Karpas-422 (cell line): ENCODE data around the gene HSF2BP. TPM values are rescaled to one million over a fixed set of nuclear protein-coding genes. Genes with fewer than 3 reads are reported as not detected.
"Not testable (repeated sequence)": the region's sequence is repeated elsewhere in the genome, so short reads cannot be mapped to it uniquely, and the experiment has no call there.

Source experiments
- DNase-seq: peaks from one replicate; pipeline ENCODE4 v3.0.0-alpha.2; 2015
- H2AFZ ChIP-seq: fragments of 200-600 bp; sonication (generic); 2 replicates; pipeline ENCODE4 v1.6.1; 2014; ENCODE audit warnings: antibody characterized with exemption, low read length, mixed read lengths
- H3K27ac ChIP-seq: fragments of 200-600 bp; sonication (generic); 2 replicates; pipeline ENCODE4 v1.5.1; 2014; ENCODE audit warnings: mild to moderate bottlenecking, low read length, moderate library complexity
- H3K27me3 ChIP-seq: fragments of 200-600 bp; sonication (generic); 2 replicates; pipeline ENCODE4 v1.6.1; 2014; ENCODE audit warnings: low read length, mixed read lengths
- H3K36me3 ChIP-seq: fragments of 200-600 bp; sonication (generic); 2 replicates; pipeline ENCODE4 v1.6.1; 2014; ENCODE audit warnings: low read length, mixed read lengths; ENCODE audit not compliant: insufficient read depth
- H3K4me1 ChIP-seq: fragments of 200-600 bp; sonication (generic); 2 replicates; pipeline ENCODE4 v1.6.1; 2014; ENCODE audit warnings: mild to moderate bottlenecking, low read length, mixed read lengths
- H3K4me2 ChIP-seq: fragments of 200-600 bp; sonication (generic); 2 replicates; pipeline ENCODE4 v1.6.1; 2014; ENCODE audit warnings: low read length, low read depth, mild to moderate bottlenecking; ENCODE audit not compliant: poor library complexity, severe bottlenecking
- H3K4me3 ChIP-seq: fragments of 200-600 bp; sonication (generic); 2 replicates; pipeline ENCODE4 v1.5.1; 2014; ENCODE audit warnings: mild to moderate bottlenecking, antibody characterized with exemption, low read length, mixed read lengths
- H3K79me2 ChIP-seq: fragments of 200-600 bp; sonication (generic); 2 replicates; pipeline ENCODE4 v1.6.1; 2014; ENCODE audit warnings: mild to moderate bottlenecking, low read length, mixed read lengths
- H3K9ac ChIP-seq: fragments of 200-600 bp; sonication (generic); 2 replicates; pipeline ENCODE4 v1.6.0; 2014; ENCODE audit warnings: low read length
- H3K9me2 ChIP-seq: fragments of 200-600 bp; sonication (generic), shearing (Covaris generic); replicated peaks from 2 replicates; pipeline ENCODE4 v1.6.0; 2014; ENCODE audit warnings: mild to moderate bottlenecking, low read length, moderate library complexity; ENCODE audit not compliant: insufficient read depth
- H3K9me3 ChIP-seq: fragments of 300-700, 200-600 bp; sonication (generic); 2 replicates; pipeline ENCODE4 v1.6.1; 2014; ENCODE audit warnings: low read length, mixed read lengths
- H4K20me1 ChIP-seq: fragments of 200-600 bp; sonication (generic); 2 replicates; pipeline ENCODE4 v1.6.1; 2014; ENCODE audit warnings: mild to moderate bottlenecking, antibody characterized with exemption, low read length, low read depth; ENCODE audit not compliant: insufficient read depth
- total RNA-seq: library from RNA; depleted of rRNA; stranded (reverse); fragments of >200 nt; shearing (Covaris generic); gene quantifications from 2 replicates; pipeline ENCODE4 v1.2.3, GENCODE V29; 2014; ENCODE audit warnings: low replicate concordance

Gene HSF2BP
- total RNA-seq, 1 experiment from 2014 or later, result 0.67 TPM

DNA sequence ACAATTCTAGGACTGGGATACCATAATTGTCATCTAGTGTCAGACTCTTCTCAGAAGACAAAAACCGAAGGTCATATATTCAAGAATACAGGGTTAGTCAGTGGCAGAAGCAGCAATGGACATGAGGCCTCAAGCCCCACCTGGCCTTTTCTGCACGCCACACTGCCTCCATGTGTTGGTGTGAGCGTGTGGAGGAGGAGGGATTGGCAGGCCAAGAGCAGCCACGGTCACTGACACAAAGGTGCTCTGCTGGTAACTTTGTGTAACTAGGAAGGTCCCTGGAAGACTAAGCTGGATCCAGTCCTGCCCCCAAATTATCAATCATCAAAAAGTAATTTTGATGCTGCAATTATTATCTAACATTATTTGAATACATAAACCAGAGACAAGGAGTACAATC, 34.9 kb downstream of the HSF2BP start:
- Histone ChIP-seq H3K27ac (no peak overlapping the region), H3K4me3 (no peak overlapping the region), H3K4me2 (no peak overlapping the region), H3K79me2 (no peaks in the 10 kb centered on the region), H4K20me1 (no peaks in the 10 kb centered on the region), H3K4me1 (no peaks in the 10 kb centered on the region), H3K9me3 (peaks cover 7% of the 10 kb centered on the region; the same call in 1 of the 2 replicates), H3K36me3 (no peaks in the 10 kb centered on the region), H3K9me2 (no peaks in the 10 kb centered on the region), H3K27me3 (peaks cover 3% of the 10 kb centered on the region; the same call in 1 of the 2 replicates), H2AFZ (no peak overlapping the region), H3K9ac (no peak overlapping the region)
- no peak for DNase-seq

DNA sequence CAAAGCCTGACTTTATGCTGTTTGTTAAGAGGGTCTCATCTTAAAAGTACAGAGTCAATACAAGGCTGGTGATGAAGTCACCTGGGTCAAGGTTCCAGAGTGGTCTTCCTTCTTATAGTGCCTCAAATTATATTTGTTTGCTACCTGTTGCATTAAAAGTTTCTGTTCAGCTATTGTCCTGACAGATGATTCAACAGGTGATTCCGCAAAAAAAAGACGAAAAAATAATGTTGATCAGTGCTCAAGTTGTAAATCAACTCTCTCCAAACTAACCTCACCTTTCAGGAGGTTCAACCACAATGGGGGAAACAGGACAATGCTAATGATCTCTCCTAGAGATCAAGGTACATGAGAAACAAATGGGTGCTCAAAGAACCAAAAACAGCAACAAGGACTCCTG, 35.7 kb downstream of the HSF2BP start:
- no peak overlapping the region for H3K4me3 ChIP-seq
- no peak overlapping the region for H3K4me2 ChIP-seq
- H4K20me1 ChIP-seq, result no peaks in the 10 kb centered on the region
- DNase-seq, result no peak
- H2AFZ ChIP-seq, result no peak overlapping the region
- H3K9me2 ChIP-seq, result no peaks in the 10 kb centered on the region
- no peaks in the 10 kb centered on the region for H3K4me1 ChIP-seq
- no peaks in the 10 kb centered on the region for H3K79me2 ChIP-seq
- H3K27ac ChIP-seq, result no peak overlapping the region
- no peak overlapping the region for H3K9ac ChIP-seq
- no peaks in the 10 kb centered on the region for H3K36me3 ChIP-seq
- H3K27me3 ChIP-seq, result peaks cover 3% of the 10 kb centered on the region; the same call in 1 of the 2 replicates
- H3K9me3 ChIP-seq, result peaks cover 7% of the 10 kb centered on the region; the same call in 1 of the 2 replicates

GRCh38 chr21:43622796-43623195, 36.5 kb downstream of the HSF2BP start:
- Histone ChIP-seq H3K27ac (no peak overlapping the region), H2AFZ (no peak overlapping the region), H3K9ac (no peak overlapping the region), H3K9me2 (no peaks in the 10 kb centered on the region), H3K36me3 (no peaks in the 10 kb centered on the region), H3K9me3 (peaks cover 7% of the 10 kb centered on the region; the same call in 1 of the 2 replicates), H3K4me1 (no peaks in the 10 kb centered on the region), H4K20me1 (no peaks in the 10 kb centered on the region), H3K4me2 (no peak overlapping the region), H3K79me2 (no peaks in the 10 kb centered on the region), H3K4me3 (no peak overlapping the region), H3K27me3 (peaks cover 3% of the 10 kb centered on the region; the same call in 1 of the 2 replicates)
- no peak for DNase-seq

- Histone ChIP-seq H3K27me3 (peaks cover 3% of the 10 kb centered on the region; the same call in 1 of the 2 replicates), H3K4me1 (no peaks in the 10 kb centered on the region), H4K20me1 (no peaks in the 10 kb centered on the region), H3K4me3 (no peak overlapping the region), H3K27ac (no peak overlapping the region), H3K9me3 (peaks cover 7% of the 10 kb centered on the region; the same call in 1 of the 2 replicates), H3K4me2 (no peak overlapping the region), H3K9ac (no peak overlapping the region), H3K36me3 (no peaks in the 10 kb centered on the region), H3K9me2 (no peaks in the 10 kb centered on the region), H3K79me2 (no peaks in the 10 kb centered on the region), H2AFZ (no peak overlapping the region)
- no peak for DNase-seq
Observed at GRCh38 chr21:43619856-43620255, 39.4 kb downstream of the HSF2BP start.

DNA sequence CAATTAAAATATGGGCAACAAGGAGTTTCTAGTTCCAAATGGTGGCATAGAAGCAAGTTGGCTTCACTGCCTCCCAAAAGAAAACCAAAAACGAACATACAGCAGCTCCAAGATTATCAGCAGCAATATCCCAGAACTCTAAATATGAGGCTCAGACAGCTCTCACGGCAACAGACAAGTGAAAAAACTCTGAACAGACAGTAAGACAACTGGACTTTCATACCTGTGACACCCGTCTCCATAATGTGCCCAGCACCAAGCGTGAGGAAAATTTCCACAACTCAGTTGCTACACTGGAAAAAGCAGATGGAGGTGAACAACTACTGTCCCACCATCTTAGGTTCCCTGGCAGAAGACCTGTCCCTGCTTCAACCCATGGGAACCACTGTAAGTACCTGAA, 39.9 kb downstream of the HSF2BP start:
- H3K36me3 ChIP-seq, result no peaks in the 10 kb centered on the region
- H3K9me2 ChIP-seq, result no peaks in the 10 kb centered on the region
- no peak overlapping the region for H3K27ac ChIP-seq
- no peak overlapping the region for H3K4me2 ChIP-seq
- H3K4me1 ChIP-seq, result no peaks in the 10 kb centered on the region
- no peaks in the 10 kb centered on the region for H3K79me2 ChIP-seq
- H2AFZ ChIP-seq, result no peak overlapping the region
- DNase-seq, result no peak
- H3K9ac ChIP-seq, result no peak overlapping the region
- no peak overlapping the region for H3K4me3 ChIP-seq
- H3K27me3 ChIP-seq, result peaks cover 3% of the 10 kb centered on the region; the same call in 1 of the 2 replicates
- H4K20me1 ChIP-seq, result no peaks in the 10 kb centered on the region
- H3K9me3 ChIP-seq, result peaks cover 7% of the 10 kb centered on the region; the same call in 1 of the 2 replicates

DNA sequence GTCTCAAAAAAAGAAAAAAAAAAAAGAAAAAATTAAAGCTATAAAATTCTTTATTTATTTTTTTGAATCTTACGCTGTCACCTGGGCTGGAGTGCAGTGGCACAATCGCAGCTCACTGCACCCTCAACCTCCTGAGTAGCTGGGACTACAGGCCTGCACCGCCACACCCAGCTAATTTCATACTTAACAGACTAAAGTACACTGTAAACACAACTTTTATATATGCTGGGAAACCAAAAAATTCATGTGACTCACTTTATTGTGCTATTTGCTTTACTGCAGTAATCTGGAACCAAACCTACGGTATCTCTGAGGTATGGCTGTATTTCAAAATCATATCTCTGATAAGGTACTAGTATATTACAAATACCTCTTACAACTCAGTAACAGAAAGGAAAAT, 40.3 kb downstream of the HSF2BP start:
- Histone ChIP-seq H3K4me1 (no peaks in the 10 kb centered on the region), H3K9me2 (no peaks in the 10 kb centered on the region), H3K9me3 (peaks cover 7% of the 10 kb centered on the region; the same call in 1 of the 2 replicates), H3K4me3 (no peak overlapping the region), H3K27ac (no peak overlapping the region), H3K9ac (no peak overlapping the region), H3K36me3 (no peaks in the 10 kb centered on the region), H4K20me1 (no peaks in the 10 kb centered on the region), H2AFZ (no peak overlapping the region), H3K79me2 (no peaks in the 10 kb centered on the region), H3K27me3 (peaks cover 3% of the 10 kb centered on the region; the same call in 1 of the 2 replicates), H3K4me2 (no peak overlapping the region)
- no peak for DNase-seq

- H3K36me3 ChIP-seq, H3K9ac ChIP-seq, H3K27me3 ChIP-seq, H2AFZ ChIP-seq, H3K27ac ChIP-seq, H3K9me2 ChIP-seq, H3K79me2 ChIP-seq, H4K20me1 ChIP-seq, H3K4me1 ChIP-seq, H3K4me2 ChIP-seq, H3K4me3 ChIP-seq, H3K9me3 ChIP-seq, DNase-seq: not testable (repeated sequence)
Observed at GRCh38 chr21:43616861-43617260, 42.4 kb downstream of the HSF2BP start.

DNA sequence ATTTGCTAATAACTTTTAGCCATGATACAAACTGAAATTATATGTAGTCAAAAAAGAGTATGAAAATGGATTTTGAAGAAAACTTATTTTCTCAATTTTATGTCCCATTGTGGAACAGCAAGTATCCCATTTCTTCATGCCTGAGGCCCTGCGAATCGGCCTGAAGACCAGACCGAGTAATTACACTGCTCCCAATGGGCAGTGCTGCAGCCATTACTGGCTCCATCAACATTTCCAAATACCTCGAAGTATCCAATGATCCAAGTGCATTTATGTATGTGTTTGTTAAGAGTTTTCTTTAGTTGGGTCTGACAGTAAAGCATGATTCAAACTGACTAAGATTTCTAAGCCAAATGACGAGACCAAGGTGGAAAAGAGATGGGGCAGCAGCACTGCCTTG, 44.4 kb downstream of the HSF2BP start:
- Histone ChIP-seq H3K36me3 (no peaks in the 10 kb centered on the region), H4K20me1 (no peaks in the 10 kb centered on the region), H3K9me3 (peaks cover under 1% of the 10 kb centered on the region; the same call in 1 of the 2 replicates), H3K4me2 (no peak overlapping the region), H3K4me1 (no peaks in the 10 kb centered on the region), H3K9ac (no peak overlapping the region), H3K79me2 (no peaks in the 10 kb centered on the region), H3K9me2 (no peaks in the 10 kb centered on the region), H3K27me3 (no peaks in the 10 kb centered on the region), H2AFZ (no peak overlapping the region), H3K27ac (no peak overlapping the region), H3K4me3 (no peak overlapping the region)
- DNase-seq, result no peak
